A549 treated with AZD2906 at 1 μM for 4 hours (cell line): ENCODE results near the gene RGPD5. TPM values are rescaled to one million over a fixed set of nuclear protein-coding genes. Genes with fewer than 3 reads are reported as not detected.

ENCODE experiments used
- total RNA-seq: library from RNA; stranded (reverse); fragments of 200-300 nt; extraction: Qiagen RNA extraction; gene quantifications from 5 replicates; pipeline ENCODE4 v1.2.3, GENCODE V29; 2022

The RGPD5 gene
- total RNA-seq: 4.8 to 9.7 TPM (median 7.8 TPM) in 5 replicates

DNA sequence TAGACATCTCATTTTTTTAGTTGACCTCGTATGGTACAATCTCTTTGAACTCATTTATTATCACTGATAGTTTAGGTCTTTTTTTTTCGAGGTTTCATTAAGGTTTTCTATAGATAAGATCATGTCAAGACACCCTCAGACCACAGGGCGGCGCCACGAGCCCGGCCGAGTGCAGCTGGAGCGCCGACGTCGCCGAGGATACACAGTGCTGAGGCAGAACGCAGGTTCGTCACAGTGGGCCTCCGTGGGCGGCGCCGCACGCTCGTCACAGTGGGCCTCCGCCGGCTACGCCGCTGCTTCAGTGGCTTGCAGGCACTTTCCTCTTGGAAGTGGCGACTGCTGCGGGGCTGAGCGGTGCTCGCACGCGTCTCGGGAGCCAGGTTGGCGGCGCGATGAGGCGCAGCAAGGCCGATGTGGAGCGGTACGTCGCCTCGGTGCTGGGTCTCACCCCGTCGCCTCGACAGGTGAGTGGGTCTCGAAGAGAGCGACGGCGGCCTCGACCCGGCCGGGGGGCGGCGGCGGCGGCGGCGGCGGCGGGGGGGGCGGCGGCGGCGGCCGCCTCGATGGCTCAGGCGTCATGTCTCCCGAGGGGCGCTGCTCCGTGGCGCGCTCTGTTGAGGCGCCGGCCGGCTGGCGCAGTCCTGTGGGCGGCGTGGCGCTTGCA lies at the start of gene RGPD5:
Gene RGPD5, plus strand, starts transcription at position 232 of the 664 bp plus-strand sequence. Its CDS starts 161 bp downstream, at position 393.

DNA sequence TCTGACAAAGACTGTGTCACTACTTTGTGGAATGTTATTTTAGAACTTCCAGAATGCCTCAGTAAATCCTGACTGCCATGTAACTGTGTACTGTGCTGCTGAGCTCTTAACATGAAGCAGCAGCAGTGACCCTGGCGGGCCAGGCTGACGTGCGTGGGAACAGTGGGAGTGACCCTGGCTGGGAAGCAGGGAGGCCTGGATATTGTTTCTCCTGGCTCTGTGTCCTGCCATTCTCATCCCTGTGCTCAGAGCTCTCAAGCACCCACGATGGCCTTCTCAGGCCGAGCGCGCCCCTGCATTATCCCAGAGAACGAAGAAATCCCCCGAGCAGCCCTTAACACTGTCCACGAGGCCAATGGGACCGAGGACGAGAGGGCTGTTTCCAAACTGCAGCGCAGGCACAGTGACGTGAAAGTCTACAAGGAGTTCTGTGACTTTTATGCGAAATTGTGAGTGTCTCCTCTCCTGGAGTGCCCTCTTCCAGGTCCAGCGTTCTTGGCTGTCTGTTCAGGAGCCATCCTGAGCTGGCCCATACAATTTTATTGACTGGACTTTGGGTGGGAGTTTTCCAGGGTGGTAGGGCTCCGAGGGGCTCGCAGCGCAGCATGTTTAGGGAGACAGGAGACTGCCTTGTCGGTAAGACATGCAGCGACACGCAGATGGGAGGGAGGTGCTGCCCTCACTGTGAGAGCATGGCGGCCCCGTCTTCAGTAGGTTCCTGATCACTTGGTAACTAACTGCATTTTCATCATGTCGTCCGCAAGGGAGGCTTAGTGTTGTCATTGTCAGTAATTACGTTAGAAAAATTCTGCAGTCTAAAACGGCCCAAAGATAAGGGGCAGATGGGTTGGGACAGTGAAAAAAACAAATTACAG lies 104.6 kb downstream of the RGPD5 start, which contains the start of gene LIMS3:
Gene LIMS3, plus strand, starts transcription at position 227 of the 875 bp plus-strand sequence. Its CDS starts 41 bp downstream, at position 268.

Other genes with a start within 250 kb of the RGPD5 start
- 32.1 to 55.5 TPM (median 40.6 TPM) in 5 replicates for gene SEPTIN10, start 180.3 kb upstream of the RGPD5 start, total RNA-seq
- gene SOWAHC, start 179.9 kb upstream of the RGPD5 start, total RNA-seq: 7.5 to 9.7 TPM (median 9.2 TPM) in 5 replicates
- gene LIMS3, start 104.4 kb downstream of the RGPD5 start, total RNA-seq: not detected in 5 replicates